T-cell (primary cell): Measurements from ENCODE around the gene PTPRD. TPM values are rescaled to one million over a fixed set of nuclear protein-coding genes. Genes with fewer than 3 reads are reported as not detected.

ENCODE experiments used
- ATAC-seq, 4 experiments: fragments of 200-7000 bp in 3 of 4; fragments of 150-1000 bp in 1 of 4; cut with Tn5 transposase; replicated peaks in 1 of 4; 1 replicate in 3 of 4; 2 replicates in 1 of 4; pipeline ENCODE4 v1.10.0; 2021; ENCODE audit warnings: moderate library complexity in 3 of 4, mild to moderate bottlenecking in 2 of 4, moderate number of reproducible peaks in 1 of 4
- CTCF ChIA-PET, 2 donors: fragments of 300-600 bp; sonication (Branson Sonifier 250); formaldehyde crosslinking; loops; one replicate each; lab custom pipeline; 2022; ENCODE audit warnings: antibody characterized with exemption in 2 of 2; lab: Charles Lee
- POLR2A ChIA-PET, 2 donors: fragments of 300-600 bp; sonication (Branson Sonifier 250); formaldehyde crosslinking; loops; one replicate each; lab custom pipeline; 2022; ENCODE audit warnings: antibody characterized with exemption in 2 of 2; lab: Charles Lee
- DNase-seq, 35 experiments: peaks; one replicate each; pipeline versions ENCODE4 v3.0.0 to v3.0.0-alpha.2; 2013 to 2023
- H3K27ac ChIP-seq: one replicate; pipeline ENCODE4 v1.5.1; 2013; ENCODE audit warnings: low read length
- H3K27me3 ChIP-seq, 2 experiments: replicated peaks in 1 of 2; 1 replicate in 1 of 2; 2 replicates in 1 of 2; pipeline versions ENCODE4 v1.6.1 to v1.7.0; 2013; ENCODE audit warnings: low read length in 1 of 2, mixed read lengths in 1 of 2; ENCODE audit not compliant: control insufficient read depth in 2 of 2, insufficient read depth in 2 of 2; ENCODE audit errors: extremely low read depth in 1 of 2
- H3K36me3 ChIP-seq, 2 donors: 1 replicate in 1 of 2; 2 replicates in 1 of 2; pipeline versions ENCODE4 v1.6.1 to v1.7.0; 2013; ENCODE audit warnings: low read length in 1 of 2; ENCODE audit not compliant: control insufficient read depth in 2 of 2, insufficient read depth in 1 of 2; ENCODE audit errors: extremely low read depth in 1 of 2
- H3K4me1 ChIP-seq, 2 experiments: 1 replicate in 1 of 2; 2 replicates in 1 of 2; pipeline versions ENCODE4 v1.6.1 to v1.7.0; 2013; ENCODE audit warnings: low read length in 2 of 2, mixed read lengths in 1 of 2; ENCODE audit not compliant: insufficient read depth in 2 of 2, control insufficient read depth in 1 of 2; ENCODE audit errors: extremely low read depth in 1 of 2
- H3K4me3 ChIP-seq, 2 donors: 1 replicate in 1 of 2; 2 replicates in 1 of 2; pipeline versions ENCODE4 v1.5.1 to v1.7.0; 2013; ENCODE audit warnings: mild to moderate bottlenecking in 2 of 2, low read length in 1 of 2, moderate library complexity in 1 of 2; ENCODE audit not compliant: control insufficient read depth in 1 of 2; ENCODE audit errors: extremely low read depth in 1 of 2
- H3K9me3 ChIP-seq: 2 replicates; pipeline ENCODE4 v1.7.0; 2013
- H3K27ac Mint-ChIP-seq, 2 donors: one replicate each; pipeline ENCODE4 v1.8.0; 2020 to 2021; ENCODE audit warnings: mild to moderate bottlenecking in 2 of 2, mixed read lengths in 2 of 2
- H3K27me3 Mint-ChIP-seq, 2 donors: one replicate each; pipeline ENCODE4 v1.8.0; 2021 to 2022; ENCODE audit warnings: mixed read lengths in 2 of 2
- H3K36me3 Mint-ChIP-seq: one replicate; pipeline ENCODE4 v1.8.0; 2021; ENCODE audit warnings: mixed read lengths
- H3K4me1 Mint-ChIP-seq, 3 donors: one replicate each; pipeline ENCODE4 v1.8.0; 2020 to 2022; ENCODE audit warnings: mixed read lengths in 3 of 3, mild to moderate bottlenecking in 1 of 3
- H3K4me3 Mint-ChIP-seq, 3 donors: one replicate each; pipeline ENCODE4 v1.8.0; 2020 to 2022; ENCODE audit warnings: mild to moderate bottlenecking in 3 of 3, mixed read lengths in 3 of 3, moderate library complexity in 3 of 3
- H3K9me3 Mint-ChIP-seq, 3 donors: one replicate each; pipeline ENCODE4 v1.8.0; 2020 to 2022; ENCODE audit warnings: mixed read lengths in 3 of 3
- WGBS: methylation state at CpG from one replicate; pipeline ENCODE4 v1.1.5; 2013; ENCODE audit warnings: missing lambda C conversion rate; ENCODE audit not compliant: insufficient coverage; 5-methylcytosine and 5-hydroxymethylcytosine counted together
- total RNA-seq, 35 experiments: library from RNA in 6 of 35; stranded (reverse) in 6 of 35; fragments of 120-200 nt in 1 of 35; gene quantifications; one replicate each; pipeline versions ENCODE4 v1.2.1 to v1.2.4 and lab custom pipeline; 2013 to 2026

Gene PTPRD
- total RNA-seq, 5 donors from 2014 or later (not counting 1 experiment from before 2014, with no cell fraction given), result 0.13 to 0.61 (median 0.38) TPM; not detected in 2

DNA sequence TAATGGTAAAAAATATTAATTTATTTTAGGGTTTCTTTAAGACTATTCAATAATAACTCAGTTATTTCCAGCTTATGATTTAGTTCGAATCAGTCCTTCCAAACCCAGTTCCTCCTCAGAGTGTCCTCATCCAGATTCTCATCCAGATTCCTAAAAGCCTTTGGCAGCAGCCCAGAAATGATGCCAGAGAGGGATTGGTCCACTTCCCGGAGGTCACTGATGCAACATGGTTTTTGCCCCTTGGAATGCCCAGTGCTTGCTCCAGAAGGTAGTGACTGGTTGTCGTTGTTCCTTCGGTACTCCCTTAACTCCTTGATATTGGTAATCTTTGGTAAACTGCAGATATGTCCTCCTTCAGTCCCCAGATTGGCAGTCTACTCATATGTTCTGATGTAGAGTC is 2320.1 kb downstream of the PTPRD start:
- H3K4me1 ChIP-seq, result no peaks in the 10 kb centered on the region
- H3K36me3 Mint-ChIP-seq, result no peaks in the 10 kb centered on the region
- no peak overlapping the region for H3K4me3 Mint-ChIP-seq
- H3K27me3 ChIP-seq, result no peaks in the 10 kb centered on the region
- H3K36me3 ChIP-seq, result no peaks in the 10 kb centered on the region
- H3K9me3 ChIP-seq, result no peaks in the 10 kb centered on the region
- no peak overlapping the region for H3K27ac ChIP-seq
- H3K27me3 Mint-ChIP-seq, result peaks cover 2 to 4% of the 10 kb centered on the region in 2 donors
- ChIA-PET CTCF (no interaction called here), POLR2A (no interaction called here)
- H3K9me3 Mint-ChIP-seq, result peaks cover 0 to 4% (median 2%) of the 10 kb centered on the region in 3 donors
- H3K4me3 ChIP-seq, result no peak overlapping the region
- ATAC-seq (no peak), DNase-seq (no peak)
- WGBS, result 100% methylated on average over 2 of the region's 4 CpGs
- H3K4me1 Mint-ChIP-seq, result no peaks in the 10 kb centered on the region
- no peak overlapping the region for H3K27ac Mint-ChIP-seq

DNA sequence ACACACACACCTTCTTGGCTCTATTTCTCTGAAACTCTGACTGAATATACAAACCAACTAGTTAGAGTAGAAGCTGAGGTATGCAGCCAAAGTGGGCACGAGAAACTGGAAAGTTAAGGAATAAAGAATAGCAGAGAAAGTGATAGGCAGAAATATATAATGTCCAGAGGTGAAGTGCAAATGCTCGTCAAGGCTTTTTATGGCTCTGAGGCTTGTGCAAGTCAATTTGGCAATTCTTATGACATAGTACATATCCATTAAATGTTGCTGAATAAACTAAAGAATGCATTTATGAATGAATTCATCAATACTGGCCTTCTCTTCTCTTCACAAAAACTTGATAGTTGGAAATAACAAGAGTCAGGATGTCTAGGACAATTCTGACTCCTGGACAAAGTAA is 2323.1 kb downstream of the PTPRD start:
- CTCF ChIA-PET, result no interaction called here
- ATAC-seq (no peak), DNase-seq (no peak)
- H3K4me1 ChIP-seq, result no peaks in the 10 kb centered on the region
- POLR2A ChIA-PET, result no interaction called here
- H3K9me3 Mint-ChIP-seq, result peaks cover 0 to 4% (median 2%) of the 10 kb centered on the region in 3 donors
- H3K4me1 Mint-ChIP-seq, result no peaks in the 10 kb centered on the region
- no peak overlapping the region for H3K4me3 Mint-ChIP-seq
- peaks cover 2 to 4% of the 10 kb centered on the region in 2 donors for H3K27me3 Mint-ChIP-seq
- H3K36me3 Mint-ChIP-seq, result no peaks in the 10 kb centered on the region
- no peaks in the 10 kb centered on the region for H3K9me3 ChIP-seq
- no peak overlapping the region for H3K27ac ChIP-seq
- H3K27ac Mint-ChIP-seq, result no peak overlapping the region
- H3K36me3 ChIP-seq, result no peaks in the 10 kb centered on the region
- 100% methylated on average over 1 of the region's 2 CpGs for WGBS
- H3K27me3 ChIP-seq, result no peaks in the 10 kb centered on the region
- no peak overlapping the region for H3K4me3 ChIP-seq

- WGBS, result no CpG with 5 or more reads among the region's 2 CpGs
- Histone ChIP-seq H3K27me3 (no peaks in the 10 kb centered on the region), H3K27ac (no peak overlapping the region), H3K4me1 (no peaks in the 10 kb centered on the region), H3K4me3 (no peak overlapping the region), H3K9me3 (no peaks in the 10 kb centered on the region), H3K36me3 (no peaks in the 10 kb centered on the region)
- CTCF ChIA-PET, result no interaction called here
- POLR2A ChIA-PET, result no interaction called here
- peaks cover 2 to 4% of the 10 kb centered on the region in 2 donors for H3K27me3 Mint-ChIP-seq
- no peak overlapping the region for H3K27ac Mint-ChIP-seq
- H3K4me1 Mint-ChIP-seq, result no peaks in the 10 kb centered on the region
- ATAC-seq (no peak), DNase-seq (no peak)
- H3K36me3 Mint-ChIP-seq, result no peaks in the 10 kb centered on the region
- no peak overlapping the region for H3K4me3 Mint-ChIP-seq
- no peaks in the 10 kb centered on the region for H3K9me3 Mint-ChIP-seq
Observed at GRCh38 chr9:8287970-8288369, 2324.8 kb downstream of the PTPRD start.

- no peak overlapping the region for H3K27ac ChIP-seq
- H3K4me1 ChIP-seq, result no peaks in the 10 kb centered on the region
- CTCF ChIA-PET, result no interaction called here
- no peaks in the 10 kb centered on the region for H3K4me1 Mint-ChIP-seq
- no peak for DNase-seq
- no peaks in the 10 kb centered on the region for H3K9me3 ChIP-seq
- no peaks in the 10 kb centered on the region for H3K36me3 ChIP-seq
- no peaks in the 10 kb centered on the region for H3K27me3 ChIP-seq
- H3K27me3 Mint-ChIP-seq, result peaks cover 2 to 4% of the 10 kb centered on the region in 2 donors
- H3K36me3 Mint-ChIP-seq, result no peaks in the 10 kb centered on the region
- no peaks in the 10 kb centered on the region for H3K9me3 Mint-ChIP-seq
- POLR2A ChIA-PET, result no interaction called here
- H3K4me3 Mint-ChIP-seq, result no peak overlapping the region
- no CpG with 5 or more reads among the region's 2 CpGs for WGBS
- H3K4me3 ChIP-seq, result no peak overlapping the region
- no peak overlapping the region for H3K27ac Mint-ChIP-seq
- no peak for ATAC-seq
Observed at GRCh38 chr9:8287501-8287900, 2325.3 kb downstream of the PTPRD start.

GRCh38 chr9:8284884-8285283 is 2327.9 kb downstream of the PTPRD start:
- peaks cover 2 to 4% of the 10 kb centered on the region in 2 donors for H3K27me3 Mint-ChIP-seq
- no peaks in the 10 kb centered on the region for H3K4me1 Mint-ChIP-seq

DNA sequence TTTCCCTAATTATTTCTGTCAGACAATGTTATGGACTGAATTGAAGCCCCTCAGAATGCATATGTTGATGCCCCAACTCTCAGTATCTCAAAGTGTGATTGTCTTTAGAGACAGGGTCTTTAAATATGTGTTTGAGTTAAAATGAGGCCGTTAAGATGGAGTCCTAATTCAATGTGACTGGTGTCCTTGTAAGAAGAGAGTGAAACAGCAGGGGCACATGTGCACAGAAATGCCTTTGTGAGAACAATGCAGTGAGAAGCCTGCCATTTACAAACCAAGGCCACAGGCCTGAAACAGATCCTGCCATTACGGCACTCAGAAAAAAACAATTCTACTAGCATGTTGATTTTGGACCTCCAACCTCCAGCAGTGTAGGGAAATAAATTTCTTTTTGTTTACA is 2330.3 kb downstream of the PTPRD start:
- no peak overlapping the region for H3K4me3 ChIP-seq
- CTCF ChIA-PET, result no interaction called here
- no peak overlapping the region for H3K27ac ChIP-seq
- no peaks in the 10 kb centered on the region for H3K27me3 Mint-ChIP-seq
- H3K27ac Mint-ChIP-seq, result no peak overlapping the region
- H3K9me3 Mint-ChIP-seq, result peaks cover 0 to 2% (median 0%) of the 10 kb centered on the region in 3 donors
- POLR2A ChIA-PET, result no interaction called here
- ATAC-seq, result no peak
- 29% methylated on average over 1 of the region's 2 CpGs for WGBS
- no peaks in the 10 kb centered on the region for H3K4me1 Mint-ChIP-seq
- no peaks in the 10 kb centered on the region for H3K4me1 ChIP-seq
- no peaks in the 10 kb centered on the region for H3K36me3 ChIP-seq
- H3K4me3 Mint-ChIP-seq, result no peak overlapping the region
- no peaks in the 10 kb centered on the region for H3K36me3 Mint-ChIP-seq
- no peaks in the 10 kb centered on the region for H3K9me3 ChIP-seq
- DNase-seq, result no peak
- no peaks in the 10 kb centered on the region for H3K27me3 ChIP-seq

More at GRCh38 chr9:8284884-8285283, 2327.9 kb downstream of the PTPRD start:
- no peak for DNase-seq
- Mint-ChIP-seq H3K9me3 (no peaks in the 10 kb centered on the region), H3K4me3 (no peak overlapping the region), H3K27ac (no peak overlapping the region), H3K36me3 (no peaks in the 10 kb centered on the region)
- ChIA-PET POLR2A (no interaction called here), CTCF (no interaction called here)
- no peak for ATAC-seq
- Histone ChIP-seq H3K27ac (no peak overlapping the region), H3K36me3 (no peaks in the 10 kb centered on the region), H3K4me1 (no peaks in the 10 kb centered on the region), H3K9me3 (no peaks in the 10 kb centered on the region), H3K27me3 (no peaks in the 10 kb centered on the region), H3K4me3 (no peak overlapping the region)
- 80% methylated on average over 6 of the region's 7 CpGs for WGBS

GRCh38 chr9:8280811-8281210 is 2332.0 kb downstream of the PTPRD start:
- Histone ChIP-seq H3K27me3 (no peaks in the 10 kb centered on the region), H3K27ac (no peak overlapping the region), H3K4me1 (no peaks in the 10 kb centered on the region), H3K9me3 (no peaks in the 10 kb centered on the region), H3K36me3 (no peaks in the 10 kb centered on the region), H3K4me3 (no peak overlapping the region)
- no peak overlapping the region for H3K27ac Mint-ChIP-seq
- no peak overlapping the region for H3K4me3 Mint-ChIP-seq
- H3K27me3 Mint-ChIP-seq, result no peaks in the 10 kb centered on the region
- ChIA-PET CTCF (no interaction called here), POLR2A (no interaction called here)
- no peak for DNase-seq
- peaks cover 6% of the 10 kb centered on the region for H3K36me3 Mint-ChIP-seq
- WGBS, result no CpG with 5 or more reads among the region's 2 CpGs
- no peaks in the 10 kb centered on the region for H3K4me1 Mint-ChIP-seq
- peaks cover 8 to 17% (median 10%) of the 10 kb centered on the region in 3 donors for H3K9me3 Mint-ChIP-seq
- no peak for ATAC-seq
